ENCODE measurements around the gene NRG4. TPM values are rescaled to one million over a fixed set of nuclear protein-coding genes. Genes with fewer than 3 reads are reported as not detected.

Gene NRG4
- total RNA-seq, 1 experiment from 2014 or later, result 1.0 TPM

DNA sequence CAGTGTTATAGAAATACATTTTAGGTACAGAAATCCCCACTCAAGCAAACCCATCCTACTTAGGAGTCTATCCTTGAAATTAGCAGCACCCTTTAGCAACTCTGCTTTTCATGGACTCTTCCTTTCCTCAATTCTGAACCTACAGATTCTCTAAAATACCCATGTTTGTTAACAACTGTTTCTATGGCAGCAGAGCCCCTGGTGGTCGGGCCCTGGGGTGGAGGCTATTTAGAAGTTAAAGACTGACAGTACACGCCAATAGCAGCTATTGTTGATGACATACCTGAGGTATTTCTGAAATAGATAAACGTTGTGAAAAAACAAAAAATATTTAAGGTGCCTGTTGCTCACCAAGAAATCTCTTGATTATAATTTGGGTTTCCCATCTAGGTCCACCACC lies 23.4 kb upstream of the NRG4 start:
- no peak overlapping the region for H3K4me2 ChIP-seq (ENCODE audit: low read length)
- BruUV-seq (replicated peaks), result no TSS peak
- ChIA-PET CTCF (interaction anchor here (1.5 kb wide), 1 partner anchor 21 kb away, joined by 3 read pairs; no protein-coding TSS in a partner anchor), POLR2A (no interaction called here), RAD21 (ENCODE audit: low non-redundant PET in 1 of 2, low total read pairs in 2 of 2, uncharacterized antibody in 2 of 2, unreplicated experiment in 2 of 2) (no interaction called here)
- TF ChIP-seq, protein P1, sequence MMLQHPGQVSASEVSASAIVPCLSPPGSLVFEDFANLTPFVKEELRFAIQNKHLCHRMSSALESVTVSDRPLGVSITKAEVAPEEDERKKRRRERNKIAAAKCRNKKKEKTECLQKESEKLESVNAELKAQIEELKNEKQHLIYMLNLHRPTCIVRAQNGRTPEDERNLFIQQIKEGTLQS (IDR thresholded peaks at IDR 0.05), result no peak
- TF ChIP-seq CEBPB (IDR thresholded peaks at IDR 0.05; ENCODE audit: low read depth), result no peak
- TF ChIP-seq POLR2AphosphoS5 (IDR thresholded peaks at IDR 0.05; ENCODE audit: low read depth, low read length), result no peak
- TF ChIP-seq JUND (IDR thresholded peaks at IDR 0.05), result no peak
- no peaks in the 10 kb centered on the region for H3K9me2 ChIP-seq (ENCODE audit: insufficient read depth)
- no peaks in the 10 kb centered on the region for H3K27me3 ChIP-seq (ENCODE audit: insufficient read depth, low read length)
- ATAC-seq, result no peak
- intact Hi-C loops (cut with micrococcal nuclease), result no loop called here
- no peaks in the 10 kb centered on the region for H4K20me1 ChIP-seq (ENCODE audit: insufficient read depth)
- no peaks in the 10 kb centered on the region for H3K4me1 ChIP-seq (ENCODE audit: control insufficient read depth in 1 of 2, insufficient read depth in 2 of 2, low read length in 2 of 2)
- no peaks in the 10 kb centered on the region for H3K9me3 ChIP-seq (ENCODE audit: control insufficient read depth in 1 of 2, insufficient read depth in 1 of 2, low read depth in 1 of 2, low read length in 2 of 2)
- H3K4me3 ChIP-seq (replicated peaks in 1 of 2; ENCODE audit: low read depth in 1 of 2, low read length in 2 of 2), result no peak overlapping the region
- no peak for DNase-seq (ENCODE audit: low read depth, low spot score)
- no peaks in the 10 kb centered on the region for H3K79me2 ChIP-seq (ENCODE audit: insufficient read depth, low read length)
- H3K9ac ChIP-seq (ENCODE audit: low read length), result no peak overlapping the region
- no peak overlapping the region for H2AFZ ChIP-seq (ENCODE audit: low read depth, low read length, poor library complexity, severe bottlenecking)
- H3K27ac ChIP-seq (ENCODE audit: low read depth, low read length), result no peak overlapping the region
- no peaks in the 10 kb centered on the region for H3K36me3 ChIP-seq (ENCODE audit: control insufficient read depth in 1 of 2, insufficient read depth in 2 of 2, low read length in 2 of 2)

DNA sequence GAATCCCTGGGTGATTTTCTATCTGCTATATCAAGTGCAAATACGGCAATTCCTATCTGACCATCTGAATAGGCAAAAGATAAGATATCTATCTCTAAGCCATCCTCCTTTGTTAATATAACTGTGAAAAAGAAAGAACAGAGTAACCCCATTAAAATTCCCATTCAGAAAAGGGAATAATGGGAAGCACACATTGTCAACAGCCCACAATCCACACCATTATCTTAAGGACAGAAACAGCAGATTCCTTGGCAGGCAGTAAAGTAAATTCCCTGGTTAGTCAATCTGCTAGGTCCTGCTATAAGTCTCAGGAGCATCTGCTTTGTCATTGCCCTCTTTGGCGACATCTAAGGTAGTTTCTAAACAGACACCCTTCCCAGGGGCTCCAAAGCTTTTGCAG lies 21.9 kb upstream of the NRG4 start:
- no peaks in the 10 kb centered on the region for H3K4me1 ChIP-seq (ENCODE audit: control insufficient read depth in 1 of 2, insufficient read depth in 2 of 2, low read length in 2 of 2)
- H3K9me2 ChIP-seq (ENCODE audit: insufficient read depth), result no peaks in the 10 kb centered on the region
- POLR2A ChIA-PET, result no interaction called here
- no peaks in the 10 kb centered on the region for H3K79me2 ChIP-seq (ENCODE audit: insufficient read depth, low read length)
- H3K36me3 ChIP-seq (ENCODE audit: control insufficient read depth in 1 of 2, insufficient read depth in 2 of 2, low read length in 2 of 2), result no peaks in the 10 kb centered on the region
- no peaks in the 10 kb centered on the region for H3K27me3 ChIP-seq (ENCODE audit: insufficient read depth, low read length)
- no peak overlapping the region for H3K4me3 ChIP-seq (replicated peaks in 1 of 2; ENCODE audit: low read depth in 1 of 2, low read length in 2 of 2)
- DNase-seq (ENCODE audit: low read depth, low spot score) (no peak), ATAC-seq (no peak)
- no peak overlapping the region for H3K9ac ChIP-seq (ENCODE audit: low read length)
- CTCF ChIA-PET, result no interaction called here
- H4K20me1 ChIP-seq (ENCODE audit: insufficient read depth), result no peaks in the 10 kb centered on the region
- H3K4me2 ChIP-seq (ENCODE audit: low read length), result no peak overlapping the region
- BruUV-seq (replicated peaks), result no TSS peak
- no peak overlapping the region for H2AFZ ChIP-seq (ENCODE audit: low read depth, low read length, poor library complexity, severe bottlenecking)
- intact Hi-C loops (cut with micrococcal nuclease), result no loop called here
- H3K9me3 ChIP-seq (ENCODE audit: control insufficient read depth in 1 of 2, insufficient read depth in 1 of 2, low read depth in 1 of 2, low read length in 2 of 2), result no peaks in the 10 kb centered on the region
- no peak overlapping the region for H3K27ac ChIP-seq (ENCODE audit: low read depth, low read length)
- RAD21 ChIA-PET (ENCODE audit: low non-redundant PET in 1 of 2, low total read pairs in 2 of 2, uncharacterized antibody in 2 of 2, unreplicated experiment in 2 of 2), result no interaction called here
- TF ChIP-seq ZNF274 (IDR thresholded peaks at IDR 0.05; ENCODE audit: low read depth, low read length) (no peak), SRF (IDR thresholded peaks at IDR 0.05; ENCODE audit: low read depth) (no peak), POLR2AphosphoS5 (IDR thresholded peaks at IDR 0.05; ENCODE audit: low read depth, low read length) (no peak), SIN3A (IDR thresholded peaks at IDR 0.05; ENCODE audit: low read depth) (no peak), EZH2 (IDR thresholded peaks at IDR 0.05) (no peak), EGR1 (IDR thresholded peaks at IDR 0.05; ENCODE audit: low read depth) (no peak), POLR2A (IDR thresholded peaks at IDR 0.05; ENCODE audit: borderline replicate concordance, extremely low read depth, insufficient read depth, insufficient read length) (no peak), CBX3 (IDR thresholded peaks at IDR 0.05; ENCODE audit: low read depth) (no peak), ELF1 (IDR thresholded peaks at IDR 0.05; ENCODE audit: borderline replicate concordance, low read depth) (no peak), TCF7L2 (IDR thresholded peaks at IDR 0.05; ENCODE audit: borderline replicate concordance, extremely low read depth, insufficient read depth, insufficient read length) (no peak), EZH2phosphoT487 (IDR thresholded peaks at IDR 0.05; ENCODE audit: borderline replicate concordance) (no peak), YY1 (IDR thresholded peaks at IDR 0.05; ENCODE audit: extremely low read depth, insufficient replicate concordance, low read depth, low read length) (no peak), CEBPB (IDR thresholded peaks at IDR 0.05; ENCODE audit: low read depth) (no peak), ZFX (IDR thresholded peaks at IDR 0.05) (no peak), JUND (IDR thresholded peaks at IDR 0.05) (no peak)
- TF ChIP-seq, protein P2, sequence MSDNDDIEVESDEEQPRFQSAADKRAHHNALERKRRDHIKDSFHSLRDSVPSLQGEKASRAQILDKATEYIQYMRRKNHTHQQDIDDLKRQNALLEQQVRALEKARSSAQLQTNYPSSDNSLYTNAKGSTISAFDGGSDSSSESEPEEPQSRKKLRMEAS (IDR thresholded peaks at IDR 0.05), result no peak
- TF ChIP-seq, protein P3, sequence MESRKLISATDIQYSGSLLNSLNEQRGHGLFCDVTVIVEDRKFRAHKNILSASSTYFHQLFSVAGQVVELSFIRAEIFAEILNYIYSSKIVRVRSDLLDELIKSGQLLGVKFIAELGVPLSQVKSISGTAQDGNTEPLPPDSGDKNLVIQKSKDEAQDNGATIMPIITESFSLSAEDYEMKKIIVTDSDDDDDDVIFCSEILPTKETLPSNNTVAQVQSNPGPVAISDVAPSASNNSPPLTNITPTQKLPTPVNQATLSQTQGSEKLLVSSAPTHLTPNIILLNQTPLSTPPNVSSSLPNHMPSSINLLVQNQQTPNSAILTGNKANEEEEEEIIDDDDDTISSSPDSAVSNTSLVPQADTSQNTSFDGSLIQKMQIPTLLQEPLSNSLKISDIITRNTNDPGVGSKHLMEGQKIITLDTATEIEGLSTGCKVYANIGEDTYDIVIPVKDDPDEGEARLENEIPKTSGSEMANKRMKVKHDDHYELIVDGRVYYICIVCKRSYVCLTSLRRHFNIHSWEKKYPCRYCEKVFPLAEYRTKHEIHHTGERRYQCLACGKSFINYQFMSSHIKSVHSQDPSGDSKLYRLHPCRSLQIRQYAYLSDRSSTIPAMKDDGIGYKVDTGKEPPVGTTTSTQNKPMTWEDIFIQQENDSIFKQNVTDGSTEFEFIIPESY (IDR thresholded peaks at IDR 0.05; ENCODE audit: extremely low read depth, insufficient replicate concordance, low read length), result no peak
- TF ChIP-seq, protein P4, sequence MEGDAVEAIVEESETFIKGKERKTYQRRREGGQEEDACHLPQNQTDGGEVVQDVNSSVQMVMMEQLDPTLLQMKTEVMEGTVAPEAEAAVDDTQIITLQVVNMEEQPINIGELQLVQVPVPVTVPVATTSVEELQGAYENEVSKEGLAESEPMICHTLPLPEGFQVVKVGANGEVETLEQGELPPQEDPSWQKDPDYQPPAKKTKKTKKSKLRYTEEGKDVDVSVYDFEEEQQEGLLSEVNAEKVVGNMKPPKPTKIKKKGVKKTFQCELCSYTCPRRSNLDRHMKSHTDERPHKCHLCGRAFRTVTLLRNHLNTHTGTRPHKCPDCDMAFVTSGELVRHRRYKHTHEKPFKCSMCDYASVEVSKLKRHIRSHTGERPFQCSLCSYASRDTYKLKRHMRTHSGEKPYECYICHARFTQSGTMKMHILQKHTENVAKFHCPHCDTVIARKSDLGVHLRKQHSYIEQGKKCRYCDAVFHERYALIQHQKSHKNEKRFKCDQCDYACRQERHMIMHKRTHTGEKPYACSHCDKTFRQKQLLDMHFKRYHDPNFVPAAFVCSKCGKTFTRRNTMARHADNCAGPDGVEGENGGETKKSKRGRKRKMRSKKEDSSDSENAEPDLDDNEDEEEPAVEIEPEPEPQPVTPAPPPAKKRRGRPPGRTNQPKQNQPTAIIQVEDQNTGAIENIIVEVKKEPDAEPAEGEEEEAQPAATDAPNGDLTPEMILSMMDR (IDR thresholded peaks at IDR 0.05 in 2 of 3, conservative IDR thresholded peaks at IDR 0.05 in 1 of 3; ENCODE audit: borderline replicate concordance in 1 of 3, insufficient read depth in 1 of 3, low read depth in 2 of 3, low read length in 2 of 3), result no peak

Measured in HCT116 (cell line).